ENCODE data around the gene GARRE1. TPM values are rescaled to one million over a fixed set of nuclear protein-coding genes. Genes with fewer than 3 reads are reported as not detected.
A peak's percentile ranks its signal among the peaks of the same experiment; 100 is the strongest.

Gene GARRE1
- total and polyA plus RNA-seq, 7 experiments from 2014 or later, result 5.3 to 57.2 (median 26.1) TPM

- H3K27ac ChIP-seq (ENCODE audit: low read depth, low read length), result peak overlapping the region; percentile 77
- H3K36me3 ChIP-seq (ENCODE audit: control insufficient read depth in 2 of 3, insufficient read depth in 3 of 3, low read length in 3 of 3), result peaks cover 0 to 3% (median 0%) of the 10 kb centered on the region in 3 experiments
- intact Hi-C loops (cut with micrococcal nuclease), result loop anchor here (1.0 to 5.0 kb wide), 8 partner anchors 15 to 883 kb away; partner anchors contain the start of genes CEBPG (in 1 of the 2) and LSM14A (in 1 of the 2)
- no peaks in the 10 kb centered on the region for H3K9me3 ChIP-seq (ENCODE audit: control insufficient read depth in 2 of 3, low read length in 3 of 3)
- peaks cover 6 to 27% of the 10 kb centered on the region in 2 donors for H3K4me1 ChIP-seq (ENCODE audit: control insufficient read depth in 2 of 2, insufficient read depth in 2 of 2, low read length in 2 of 2)
- H3K9me3 Mint-ChIP-seq, result peaks cover 0 to 4% (median 0%) of the 10 kb centered on the region in 11 donors
- peaks cover 0 to 4% (median 3%) of the 10 kb centered on the region in 5 donors for H3K36me3 Mint-ChIP-seq
- H3K27ac Mint-ChIP-seq, result peak overlapping the region; percentile 54 to 97 (median 90)
- peak overlapping the region; percentile 71 for H3K4me3 ChIP-seq (ENCODE audit: low read length)
- POLR2A ChIA-PET, result interaction anchor here (0.6 to 1.2 kb wide), 5 partner anchors 12 to 83 kb away, joined by 3 to 11 read pairs (median 3); partner anchors contain the start of gene LSM14A
- DNase-seq (peak in 7 of 9 donors; percentile 23 to 57 (median 39)), ATAC-seq (peak; percentile 55)
- H3K4me3 Mint-ChIP-seq, result peak overlapping the region; percentile 80 to 95 (median 92)
- CTCF ChIA-PET, result no interaction called here
- H3K27me3 ChIP-seq (ENCODE audit: control insufficient read depth in 2 of 2, insufficient read depth in 2 of 2, low read length in 2 of 2), result no peaks in the 10 kb centered on the region
- H3K4me1 Mint-ChIP-seq, result peaks cover 14 to 57% (median 45%) of the 10 kb centered on the region in 7 donors
- no peaks in the 10 kb centered on the region for H3K27me3 Mint-ChIP-seq
Measured at GRCh38 chr19:34254698-34255432, 511 bp downstream of the GARRE1 start.

- Mint-ChIP-seq H3K9me3 (peaks cover 0 to 4% (median 0%) of the 10 kb centered on the region in 11 donors), H3K4me3 (peak overlapping the region; percentile 76 to 95 (median 88)), H3K36me3 (peaks cover 0 to 4% (median 3%) of the 10 kb centered on the region in 5 donors), H3K4me1 (peaks cover 15 to 62% (median 49%) of the 10 kb centered on the region in 7 donors), H3K27me3 (no peaks in the 10 kb centered on the region), H3K27ac (peak overlapping the region in 8 of 9 donors; percentile 75 to 97 (median 90))
- peak overlapping the region; percentile 77 for H3K27ac ChIP-seq (ENCODE audit: low read depth, low read length)
- no peak for ATAC-seq
- ChIA-PET POLR2A (interaction anchor here (0.6 to 2.5 kb wide), 8 partner anchors 11 to 84 kb away, joined by 3 to 12 read pairs (median 3); partner anchors contain the start of gene LSM14A), CTCF (no interaction called here)
- no peaks in the 10 kb centered on the region for H3K27me3 ChIP-seq (ENCODE audit: control insufficient read depth in 2 of 2, insufficient read depth in 2 of 2, low read length in 2 of 2)
- no peak for DNase-seq
- intact Hi-C loops (cut with micrococcal nuclease), result loop anchor here (1.0 to 5.0 kb wide), 4 partner anchors 15 to 883 kb away; partner anchors contain the start of gene CEBPG (in 1 of the 2)
- peaks cover 0 to 3% (median 0%) of the 10 kb centered on the region in 3 experiments for H3K36me3 ChIP-seq (ENCODE audit: control insufficient read depth in 2 of 3, insufficient read depth in 3 of 3, low read length in 3 of 3)
- no peaks in the 10 kb centered on the region for H3K9me3 ChIP-seq (ENCODE audit: control insufficient read depth in 2 of 3, low read length in 3 of 3)
- H3K4me3 ChIP-seq (ENCODE audit: low read length), result peak overlapping the region; percentile 71
- H3K4me1 ChIP-seq (ENCODE audit: control insufficient read depth in 2 of 2, insufficient read depth in 2 of 2, low read length in 2 of 2), result peaks cover 6 to 28% of the 10 kb centered on the region in 2 donors
Measured at GRCh38 chr19:34255546-34255945, 1.2 kb downstream of the GARRE1 start.

GRCh38 chr19:34256835-34257558 lies 2.6 kb downstream of the GARRE1 start:
- CTCF ChIA-PET, result no interaction called here
- peak overlapping the region; percentile 7 to 94 (median 76) for H3K4me3 Mint-ChIP-seq
- H3K27me3 ChIP-seq (ENCODE audit: control insufficient read depth in 2 of 2, insufficient read depth in 2 of 2, low read length in 2 of 2), result no peaks in the 10 kb centered on the region
- H3K4me3 ChIP-seq (ENCODE audit: low read length), result no peak overlapping the region
- peaks cover 6 to 41% of the 10 kb centered on the region in 2 donors for H3K4me1 ChIP-seq (ENCODE audit: control insufficient read depth in 2 of 2, insufficient read depth in 2 of 2, low read length in 2 of 2)
- no peak overlapping the region for H3K27ac ChIP-seq (ENCODE audit: low read depth, low read length)
- intact Hi-C loops (cut with micrococcal nuclease), result loop anchor here in 1 of 2 donors (5.0 kb wide), 2 partner anchors 80 to 885 kb away; partner anchors contain the start of gene CEBPG
- peaks cover 0 to 4% (median 0%) of the 10 kb centered on the region in 11 donors for H3K9me3 Mint-ChIP-seq
- H3K27ac Mint-ChIP-seq, result peak overlapping the region in 7 of 9 donors; percentile 11 to 92 (median 75)
- peaks cover 0 to 3% (median 0%) of the 10 kb centered on the region in 3 experiments for H3K36me3 ChIP-seq (ENCODE audit: control insufficient read depth in 2 of 3, insufficient read depth in 3 of 3, low read length in 3 of 3)
- H3K36me3 Mint-ChIP-seq, result peaks cover 0 to 6% (median 3%) of the 10 kb centered on the region in 5 donors
- POLR2A ChIA-PET, result interaction anchor here (1.0 to 2.5 kb wide), 3 partner anchors 13 to 79 kb away, joined by 3 to 12 read pairs (median 3); no protein-coding TSS in a partner anchor
- peaks cover 15 to 76% (median 64%) of the 10 kb centered on the region in 7 donors for H3K4me1 Mint-ChIP-seq
- ATAC-seq (no peak), DNase-seq (no peak)
- no peaks in the 10 kb centered on the region for H3K27me3 Mint-ChIP-seq
- no peaks in the 10 kb centered on the region for H3K9me3 ChIP-seq (ENCODE audit: control insufficient read depth in 2 of 3, low read length in 3 of 3)

GRCh38 chr19:34257559-34257924 lies 3.2 kb downstream of the GARRE1 start:
- CTCF ChIA-PET, result no interaction called here
- Histone ChIP-seq H3K9me3 (ENCODE audit: control insufficient read depth in 2 of 3, low read length in 3 of 3) (no peaks in the 10 kb centered on the region), H3K27me3 (ENCODE audit: control insufficient read depth in 2 of 2, insufficient read depth in 2 of 2, low read length in 2 of 2) (no peaks in the 10 kb centered on the region), H3K36me3 (ENCODE audit: control insufficient read depth in 2 of 3, insufficient read depth in 3 of 3, low read length in 3 of 3) (peaks cover 0 to 3% (median 0%) of the 10 kb centered on the region in 3 experiments), H3K27ac (ENCODE audit: low read depth, low read length) (peak overlapping the region; percentile 38), H3K4me3 (ENCODE audit: low read length) (no peak overlapping the region), H3K4me1 (ENCODE audit: control insufficient read depth in 2 of 2, insufficient read depth in 2 of 2, low read length in 2 of 2) (peaks cover 6 to 41% of the 10 kb centered on the region in 2 donors)
- DNase-seq (no peak), ATAC-seq (no peak)
- Mint-ChIP-seq H3K36me3 (peaks cover 0 to 6% (median 3%) of the 10 kb centered on the region in 5 donors), H3K27ac (peak overlapping the region in 6 of 9 donors; percentile 11 to 92 (median 82)), H3K27me3 (no peaks in the 10 kb centered on the region), H3K4me3 (peak overlapping the region in 9 of 10 donors; percentile 35 to 94 (median 72)), H3K9me3 (peaks cover 0 to 4% (median 0%) of the 10 kb centered on the region in 11 donors), H3K4me1 (peaks cover 15 to 78% (median 64%) of the 10 kb centered on the region in 7 donors)
- intact Hi-C loops (cut with micrococcal nuclease), result loop anchor here in 1 of 2 donors (5.0 kb wide), 2 partner anchors 80 to 885 kb away; partner anchors contain the start of gene CEBPG
- POLR2A ChIA-PET, result interaction anchor here (2.5 kb wide), 1 partner anchor 12 kb away, joined by 12 read pairs; no protein-coding TSS in a partner anchor

GRCh38 chr19:34259367-34260095 lies 5.2 kb downstream of the GARRE1 start:
- no peak for DNase-seq
- peaks cover 6 to 36% of the 10 kb centered on the region in 2 donors for H3K4me1 ChIP-seq (ENCODE audit: control insufficient read depth in 2 of 2, insufficient read depth in 2 of 2, low read length in 2 of 2)
- H3K27me3 ChIP-seq (ENCODE audit: control insufficient read depth in 2 of 2, insufficient read depth in 2 of 2, low read length in 2 of 2), result no peaks in the 10 kb centered on the region
- no peaks in the 10 kb centered on the region for H3K9me3 Mint-ChIP-seq
- ATAC-seq, result no peak
- no peaks in the 10 kb centered on the region for H3K27me3 Mint-ChIP-seq
- peak overlapping the region in 6 of 10 donors; percentile 8 to 73 (median 50) for H3K4me3 Mint-ChIP-seq
- intact Hi-C loops (cut with micrococcal nuclease), result loop anchor here in 1 of 2 donors (5.0 kb wide), 2 partner anchors 78 to 887 kb away; partner anchors contain the start of gene CEBPG
- no peaks in the 10 kb centered on the region for H3K36me3 ChIP-seq (ENCODE audit: control insufficient read depth in 2 of 3, insufficient read depth in 3 of 3, low read length in 3 of 3)
- H3K27ac Mint-ChIP-seq, result peak overlapping the region in 8 of 9 donors; percentile 45 to 88 (median 78)
- no peak overlapping the region for H3K27ac ChIP-seq (ENCODE audit: low read depth, low read length)
- H3K4me1 Mint-ChIP-seq, result peaks cover 11 to 76% (median 64%) of the 10 kb centered on the region in 7 donors
- H3K36me3 Mint-ChIP-seq, result peaks cover 0 to 9% (median 3%) of the 10 kb centered on the region in 5 donors
- no peaks in the 10 kb centered on the region for H3K9me3 ChIP-seq (ENCODE audit: control insufficient read depth in 2 of 3, low read length in 3 of 3)
- CTCF ChIA-PET, result no interaction called here
- H3K4me3 ChIP-seq (ENCODE audit: low read length), result no peak overlapping the region
- POLR2A ChIA-PET, result interaction anchor here (0.6 to 0.9 kb wide), 2 partner anchors 18 to 42 kb away, joined by 3 to 4 read pairs; no protein-coding TSS in a partner anchor
